K562 (cell line): ENCODE data around the gene SH3YL1.

Source experiments
- BRF2 ChIP-seq: IDR thresholded peaks from 3 replicates; pipeline ENCODE4 v1.6.1; 2011; ENCODE audit warnings: borderline replicate concordance, mild to moderate bottlenecking; ENCODE audit not compliant: insufficient read length, insufficient read depth
- CTCF ChIP-seq, 3 experiments: IDR thresholded peaks in 2 of 3; conservative IDR thresholded peaks in 1 of 3; 2 replicates each; pipeline ENCODE4 v1.5.1; 2011 to 2012; ENCODE audit warnings: low read length in 3 of 3, mild to moderate bottlenecking in 3 of 3, control low read depth in 2 of 3, improper control_type of control experiment in 1 of 3, inconsistent platforms in 1 of 3, low read depth in 1 of 3, mixed read lengths in 1 of 3, moderate library complexity in 1 of 3; ENCODE audit not compliant: insufficient read depth in 2 of 3
- DIDO1 ChIP-seq: fragments of 450-650 bp; IDR thresholded peaks from 2 replicates; pipeline ENCODE4 v1.6.1; 2016; ENCODE audit warnings: low read depth, missing biosample characterization, missing genetic modification characterization
- MIER1 ChIP-seq: fragments of 450-650 bp; IDR thresholded peaks from 2 replicates; pipeline ENCODE4 v1.6.1; 2016; ENCODE audit warnings: antibody characterized with exemption, mild to moderate bottlenecking, low read depth
- POLR2AphosphoS5 ChIP-seq: IDR thresholded peaks from 2 replicates; pipeline ENCODE4 v1.6.1; 2011; ENCODE audit warnings: mild to moderate bottlenecking, low read depth, low read length, moderate library complexity; ENCODE audit not compliant: control insufficient read depth, insufficient read depth
- U2AF1 ChIP-seq: fragments of 200-400 bp; formaldehyde crosslinking; optimal IDR thresholded peaks from 2 replicates; pipeline ENCODE3; 2017; ENCODE audit warnings: mild to moderate bottlenecking, low read depth, low read length, moderate library complexity
- ZNF24 ChIP-seq: fragments of 450-650 bp; IDR thresholded peaks from 2 replicates; pipeline ENCODE4 v1.6.1; 2016

GRCh38 chr2:310994-311393 lies 47.2 kb upstream of the SH3YL1 start:
- no peak for TF ChIP-seq CTCF (IDR thresholded peaks at IDR 0.05 in 2 of 3, conservative IDR thresholded peaks at IDR 0.05 in 1 of 3; ENCODE audit: insufficient read depth in 2 of 3, low read depth in 1 of 3, low read length in 3 of 3)
- no peak for TF ChIP-seq POLR2AphosphoS5
- TF ChIP-seq BRF2: no peak
- TF ChIP-seq MIER1: no peak
- TF ChIP-seq ZNF24: no peak
- TF ChIP-seq U2AF1: no peak
- no peak for TF ChIP-seq DIDO1 (tag)
